ENCODE results near the gene MYO7A. TPM values are rescaled to one million over a fixed set of nuclear protein-coding genes. Genes with fewer than 3 reads are reported as not detected.

The MYO7A gene
- total RNA-seq, 2 donors from 2014 or later: 10.4 to 12.9 TPM

GRCh38 chr11:77232242-77232641 lies 104.2 kb downstream of the MYO7A start:
- no peaks in the 10 kb centered on the region for H3K27me3 ChIP-seq
- no peaks in the 10 kb centered on the region for H3K36me3 ChIP-seq (replicated peaks in 1 of 2; ENCODE audit: insufficient read depth in 1 of 2, low read depth in 2 of 2)
- 52 to 96% methylated on average over 4 of the region's 4 CpGs for WGBS, 2 donors
- peak; percentile 96 for ATAC-seq
- intact Hi-C loops (cut with DNase I): no loop called here
- TF ChIP-seq CTCF (IDR thresholded peaks at IDR 0.05) (no peak), POLR2A (IDR thresholded peaks at IDR 0.05) (no peak)
- peak overlapping the region in 2 of 4 donors; percentile 19 to 76 for H3K27ac ChIP-seq
- peak in 2 of 4 donors; percentile 63 to 73 for DNase-seq
- no peak overlapping the region for H3K4me3 ChIP-seq
- H3K9me3 ChIP-seq: no peaks in the 10 kb centered on the region
- peaks cover 25% of the 10 kb centered on the region for H3K4me1 ChIP-seq

- peak overlapping the region in 2 of 4 donors; percentile 13 to 76 for H3K27ac ChIP-seq
- intact Hi-C loops (cut with DNase I): no loop called here
- TF ChIP-seq CTCF (IDR thresholded peaks at IDR 0.05) (no peak), POLR2A (IDR thresholded peaks at IDR 0.05) (no peak)
- no peak for DNase-seq
- H3K36me3 ChIP-seq (replicated peaks in 1 of 2; ENCODE audit: insufficient read depth in 1 of 2, low read depth in 2 of 2): no peaks in the 10 kb centered on the region
- no peak for ATAC-seq
- no peaks in the 10 kb centered on the region for H3K9me3 ChIP-seq
- WGBS, 2 donors: 40 to 100% methylated on average over 3 of the region's 3 CpGs
- no peaks in the 10 kb centered on the region for H3K27me3 ChIP-seq
- H3K4me1 ChIP-seq: peaks cover 25% of the 10 kb centered on the region
- no peak overlapping the region for H3K4me3 ChIP-seq
Observed at GRCh38 chr11:77233011-77233410, 105.0 kb downstream of the MYO7A start.

- ATAC-seq (no peak), DNase-seq (no peak)
- Histone ChIP-seq H3K4me1 (peaks cover 9% of the 10 kb centered on the region), H3K27ac (no peak overlapping the region), H3K36me3 (replicated peaks in 1 of 2; ENCODE audit: insufficient read depth in 1 of 2, low read depth in 2 of 2) (no peaks in the 10 kb centered on the region), H3K4me3 (no peak overlapping the region), H3K27me3 (no peaks in the 10 kb centered on the region), H3K9me3 (no peaks in the 10 kb centered on the region)
- intact Hi-C loops (cut with DNase I): no loop called here
- TF ChIP-seq CTCF (IDR thresholded peaks at IDR 0.05): no peak
- no peak for TF ChIP-seq POLR2A (IDR thresholded peaks at IDR 0.05)
Observed at GRCh38 chr11:77236901-77237300, 108.9 kb downstream of the MYO7A start.

- intact Hi-C loops (cut with DNase I): no loop called here
- ATAC-seq: no peak
- no peak for DNase-seq
- Histone ChIP-seq H3K9me3 (no peaks in the 10 kb centered on the region), H3K36me3 (replicated peaks in 1 of 2; ENCODE audit: insufficient read depth in 1 of 2, low read depth in 2 of 2) (no peaks in the 10 kb centered on the region), H3K4me1 (peaks cover 15% of the 10 kb centered on the region), H3K27ac (peak overlapping the region in 1 of 4 donors; percentile 65), H3K27me3 (no peaks in the 10 kb centered on the region), H3K4me3 (no peak overlapping the region)
- TF ChIP-seq CTCF (IDR thresholded peaks at IDR 0.05): no peak
- TF ChIP-seq POLR2A (IDR thresholded peaks at IDR 0.05): no peak
- WGBS, 2 donors: 94 to 95% methylated on average over 7 of the region's 7 CpGs
Observed at GRCh38 chr11:77244277-77245027, 116.4 kb downstream of the MYO7A start.

GRCh38 chr11:77249427-77249826 lies 121.4 kb downstream of the MYO7A start:
- Histone ChIP-seq H3K4me3 (no peak overlapping the region), H3K9me3 (no peaks in the 10 kb centered on the region), H3K27me3 (no peaks in the 10 kb centered on the region), H3K36me3 (replicated peaks in 1 of 2; ENCODE audit: insufficient read depth in 1 of 2, low read depth in 2 of 2) (no peaks in the 10 kb centered on the region), H3K4me1 (peaks cover 18% of the 10 kb centered on the region), H3K27ac (no peak overlapping the region)
- intact Hi-C loops (cut with DNase I): no loop called here
- ATAC-seq: no peak
- no peak for DNase-seq
- 87 to 89% methylated on average over 3 of the region's 3 CpGs for WGBS, 2 donors
- no peak for TF ChIP-seq POLR2A (IDR thresholded peaks at IDR 0.05)

Measured in body of pancreas (tissue), 4 donors.